ENCODE results near the gene NUP214.
"Not testable (repeated sequence)": the region's sequence is repeated elsewhere in the genome, so short reads cannot be mapped to it uniquely, and the experiment has no call there.

NUP214 gene

DNA sequence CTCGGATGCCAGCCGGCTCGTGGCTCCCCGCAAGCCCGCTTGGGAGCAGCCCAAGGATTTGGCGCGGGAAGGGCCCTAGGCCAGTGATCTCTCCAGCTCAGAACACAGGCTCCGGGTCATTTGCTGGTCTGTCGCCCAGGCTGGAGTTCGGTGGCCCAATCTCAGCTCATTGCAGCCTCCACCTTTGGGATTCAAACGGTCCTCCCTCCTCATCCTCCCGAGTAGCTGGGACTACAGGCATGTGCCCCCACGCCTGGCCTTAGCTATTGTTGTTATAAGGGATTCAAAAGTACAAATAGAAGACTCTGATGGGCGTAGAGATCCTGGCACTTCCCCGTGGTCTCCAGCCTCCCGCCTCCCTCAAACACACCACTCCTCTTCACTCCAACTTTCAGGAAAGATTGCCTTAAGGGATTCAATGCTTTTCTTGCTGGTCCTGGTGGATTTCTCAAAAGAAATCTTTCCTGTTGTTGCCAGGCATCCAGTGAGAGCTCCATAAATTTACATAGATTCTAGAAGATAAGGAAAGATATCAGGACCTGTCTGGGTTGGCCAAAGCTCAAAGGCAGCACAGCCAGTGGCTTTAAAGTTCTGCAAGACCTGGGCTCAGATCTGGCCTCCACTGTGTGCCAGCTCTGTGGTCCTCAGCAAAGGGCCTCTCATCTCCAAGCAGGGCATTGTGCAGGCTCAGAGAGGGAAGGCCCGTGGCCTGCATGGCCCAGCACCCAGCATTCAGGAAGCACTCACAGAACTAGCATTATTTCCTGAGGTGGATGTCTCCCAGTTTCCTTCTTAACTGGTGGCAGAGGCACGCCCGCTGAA is 28.0 kb upstream of the NUP214 start:
- DNase-seq = peak; percentile 27

DNA sequence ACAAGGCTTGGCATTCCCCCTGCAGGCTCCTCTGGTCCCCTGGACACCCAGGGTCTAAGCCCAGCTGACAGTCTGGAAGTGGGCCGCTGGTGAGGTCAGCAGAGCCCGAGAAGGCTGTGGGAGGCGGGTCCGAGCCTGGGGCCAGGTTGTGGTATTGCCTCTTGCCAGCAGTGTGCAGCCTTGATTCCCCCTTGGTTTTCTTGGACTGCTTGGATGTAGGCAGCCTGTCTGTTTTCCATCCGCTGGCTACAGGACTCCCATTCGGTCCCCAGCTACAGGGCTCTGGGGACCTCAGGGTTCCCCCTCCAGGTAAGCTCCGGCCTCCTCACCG is 27.5 kb upstream of the NUP214 start:
- DNase-seq = no peak

GRCh38 chr9:131098391-131099101 is 26.8 kb upstream of the NUP214 start:
- no peak for DNase-seq

DNA sequence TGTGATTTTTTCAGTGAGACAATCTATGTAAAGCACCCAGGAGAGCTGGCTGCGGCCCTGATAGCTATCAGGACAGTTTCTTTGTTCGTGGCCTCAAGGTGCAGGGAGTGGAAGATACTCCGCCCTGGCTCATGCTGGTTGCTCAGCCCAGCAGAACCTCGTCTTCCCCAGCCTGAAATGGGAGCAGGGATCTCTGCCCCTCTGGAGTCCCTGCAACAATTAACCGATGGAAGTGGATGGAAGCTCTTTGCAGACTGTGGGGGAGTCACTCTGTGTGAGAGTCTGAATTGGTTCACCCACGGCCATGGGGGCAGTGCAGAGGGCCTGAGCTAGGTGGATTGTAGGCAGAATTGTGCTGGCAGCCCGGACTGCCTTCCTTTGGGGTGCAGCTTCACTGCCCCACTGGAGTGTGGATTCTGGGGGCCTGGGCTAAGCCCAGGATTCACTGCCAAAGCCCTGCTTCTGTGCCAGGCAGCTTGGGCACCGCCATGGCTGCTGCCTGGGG is 26.2 kb upstream of the NUP214 start:
- DNase-seq = no peak

DNA sequence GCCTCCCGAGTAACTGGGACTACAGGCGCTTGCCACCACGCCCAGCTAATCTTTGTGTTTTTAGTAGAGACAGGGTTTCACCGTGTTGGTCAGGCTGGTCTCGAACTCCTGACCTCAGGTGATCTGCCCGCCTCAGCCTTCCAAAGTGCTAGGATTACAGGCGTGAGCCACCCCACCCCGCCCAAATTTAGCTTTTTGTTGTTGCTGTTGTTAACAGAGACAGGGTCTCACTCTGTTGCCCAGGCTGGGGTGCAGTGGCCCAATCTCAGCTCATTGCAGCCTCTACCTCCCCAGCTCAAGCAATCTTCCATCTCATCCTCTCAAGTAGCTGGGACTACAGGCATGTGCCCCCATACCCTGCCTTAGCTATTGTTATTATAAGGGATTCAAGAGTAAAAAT is 25.5 kb upstream of the NUP214 start:
- not testable (repeated sequence) for DNase-seq

DNA sequence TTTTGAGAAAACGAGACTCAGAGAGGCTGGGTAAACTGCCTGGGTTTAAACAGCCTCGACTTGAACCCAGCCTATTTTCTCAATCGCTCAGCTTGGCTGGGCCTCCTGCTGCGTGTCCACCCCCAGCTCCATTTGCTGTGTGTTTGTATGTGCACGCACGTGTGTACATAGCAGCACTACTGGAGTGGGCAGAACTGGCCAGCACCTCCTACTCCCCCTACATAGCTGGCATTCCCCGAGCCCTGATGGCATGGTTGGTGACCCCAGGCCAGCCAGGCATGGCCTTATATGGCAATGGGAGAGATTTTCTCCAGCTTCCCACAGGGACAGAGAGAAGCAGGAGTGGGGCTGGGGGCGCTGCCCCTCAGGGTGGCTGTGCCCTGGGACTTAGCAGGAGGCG is 24.9 kb upstream of the NUP214 start:
- DNase-seq = no peak

GRCh38 chr9:131101207-131101964 is 24.0 kb upstream of the NUP214 start:
- DNase-seq = no peak

DNA sequence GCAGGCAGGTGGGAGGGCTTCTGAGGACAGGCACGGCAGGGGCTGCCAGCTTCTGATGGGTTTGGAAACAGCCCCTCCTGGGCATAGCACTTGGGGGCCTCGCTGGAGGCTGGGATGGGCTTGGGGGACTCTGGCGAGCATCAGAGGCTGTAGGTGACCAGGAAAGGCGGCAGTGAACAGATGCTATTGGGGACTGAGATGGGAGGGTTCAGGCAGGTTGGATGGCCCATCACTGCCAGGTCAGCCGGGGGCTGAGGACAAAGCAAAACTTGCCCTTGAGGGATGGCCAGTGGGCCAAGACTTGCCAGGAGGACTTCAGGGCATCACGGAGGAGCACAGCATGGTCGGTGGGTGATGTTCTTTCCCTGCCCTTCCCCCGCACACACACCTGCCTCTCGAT is 22.4 kb upstream of the NUP214 start:
- no peak for DNase-seq

DNA sequence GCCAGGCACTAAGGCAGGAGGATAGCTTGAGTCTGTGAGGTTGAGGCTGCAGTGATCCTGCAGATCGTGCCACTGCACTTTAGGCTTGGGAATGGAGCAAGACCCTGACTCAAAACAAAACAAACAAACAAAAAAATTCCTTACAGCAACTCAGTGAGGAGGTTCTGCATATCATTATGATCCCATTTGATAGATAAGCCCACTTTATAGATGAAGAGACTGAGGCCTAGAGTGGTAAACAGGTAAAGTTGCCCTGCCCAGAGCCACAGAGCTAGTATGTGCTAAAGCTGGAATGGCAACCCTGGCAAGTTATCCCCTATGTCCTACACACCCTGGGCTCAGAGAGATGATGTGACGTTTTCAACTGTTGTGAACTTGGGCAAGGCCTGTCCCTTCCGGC is 21.9 kb upstream of the NUP214 start:
- no peak for DNase-seq

- no peak for DNase-seq
Measured at GRCh38 chr9:131104016-131104740, 21.2 kb upstream of the NUP214 start.

DNA sequence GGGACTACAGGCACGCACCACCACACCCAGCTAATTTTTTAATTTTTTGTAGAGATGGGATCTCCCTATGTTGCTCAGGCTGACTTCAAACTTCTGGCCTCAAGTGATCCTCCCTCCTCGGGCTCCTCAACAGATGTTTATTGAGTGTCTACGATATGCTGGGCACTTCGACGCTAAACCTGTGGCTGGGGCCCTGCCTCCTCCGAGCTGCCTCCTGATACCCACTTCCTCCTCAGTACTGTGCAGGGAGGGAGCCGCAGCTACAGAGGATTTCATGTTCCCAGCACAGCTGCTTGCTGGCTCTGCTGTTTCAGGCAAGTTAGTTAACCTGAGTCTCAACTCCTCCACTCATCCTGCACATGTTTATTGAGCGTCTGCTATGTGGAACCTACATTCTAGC is 19.4 kb upstream of the NUP214 start:
- DNase-seq = no peak

GRCh38 chr9:131107760-131108159 is 17.6 kb upstream of the NUP214 start:
- DNase-seq = peak; percentile 48

DNA sequence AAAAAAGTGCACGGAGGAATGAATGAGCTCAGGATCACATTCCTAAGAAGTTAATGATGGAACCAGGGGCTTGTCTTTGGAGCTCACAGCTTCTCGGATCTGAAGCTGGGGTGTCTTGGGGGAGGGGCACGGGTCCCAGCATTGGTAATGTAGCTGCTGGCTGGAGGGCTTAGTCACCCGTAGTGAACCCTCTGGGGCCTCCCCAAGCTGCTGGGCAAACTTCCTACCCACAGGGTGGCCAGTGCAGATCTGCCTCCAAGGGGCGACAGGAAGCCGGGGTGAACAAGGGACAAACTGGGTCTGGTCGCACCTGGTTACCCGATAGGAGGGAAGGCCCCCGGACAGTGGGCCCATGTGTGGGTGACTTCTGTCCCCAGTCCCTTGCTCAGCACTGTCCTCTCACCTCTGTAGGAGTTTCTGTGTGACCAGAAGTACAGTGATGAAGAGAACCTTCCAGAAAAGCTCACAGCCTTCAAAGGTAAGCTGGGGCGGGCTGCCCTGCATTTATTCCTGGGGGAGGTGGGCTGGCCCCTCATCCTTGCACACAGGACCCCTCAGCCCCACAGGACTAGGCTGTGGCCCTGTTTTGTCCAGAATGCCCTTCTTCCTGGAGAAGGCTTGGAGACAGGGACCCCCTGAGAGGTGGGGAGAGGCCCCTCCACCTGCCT is 14.1 kb upstream of the NUP214 start:
- no peak for DNase-seq

- peak; percentile 93 for DNase-seq
Measured at GRCh38 chr9:131111854-131112311, 13.5 kb upstream of the NUP214 start.

DNA sequence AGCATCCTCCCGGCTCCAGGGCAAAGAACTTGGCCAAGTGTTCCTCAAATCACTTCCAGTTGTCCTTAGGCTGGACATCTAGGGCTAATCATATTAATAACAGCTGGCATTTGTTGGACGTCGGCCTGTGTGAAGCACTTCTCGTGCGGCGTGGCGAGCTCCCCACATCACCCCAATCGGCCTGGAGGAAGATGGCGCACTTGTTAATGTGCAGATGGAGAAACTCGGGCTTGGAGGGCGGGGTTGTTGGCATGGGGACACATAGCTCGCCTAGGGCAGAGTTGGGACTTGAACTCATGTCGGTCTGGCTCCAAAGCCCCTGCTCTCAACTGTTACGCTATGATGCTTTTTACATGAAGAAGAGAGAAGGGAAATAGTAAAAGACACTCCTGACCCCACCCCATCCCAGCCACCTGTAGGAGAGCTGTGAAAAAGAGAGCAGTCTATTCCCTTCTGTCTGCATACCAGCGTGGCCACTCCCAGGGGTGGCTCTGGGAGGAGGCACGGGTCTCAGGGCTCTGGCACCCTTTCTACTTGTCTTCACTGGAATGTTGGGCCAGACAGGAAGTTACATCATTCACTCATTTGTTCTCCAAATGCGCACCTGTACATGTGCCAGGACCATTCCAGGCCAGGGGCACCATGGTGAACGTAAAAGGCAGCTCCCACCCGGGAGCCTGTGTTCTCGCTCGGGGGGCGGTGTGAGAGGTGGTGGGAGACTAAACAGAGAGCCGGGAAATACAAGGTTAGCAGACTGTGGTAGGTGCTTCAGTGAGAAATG is 12.8 kb upstream of the NUP214 start:
- DNase-seq = peak; percentile 58

DNA sequence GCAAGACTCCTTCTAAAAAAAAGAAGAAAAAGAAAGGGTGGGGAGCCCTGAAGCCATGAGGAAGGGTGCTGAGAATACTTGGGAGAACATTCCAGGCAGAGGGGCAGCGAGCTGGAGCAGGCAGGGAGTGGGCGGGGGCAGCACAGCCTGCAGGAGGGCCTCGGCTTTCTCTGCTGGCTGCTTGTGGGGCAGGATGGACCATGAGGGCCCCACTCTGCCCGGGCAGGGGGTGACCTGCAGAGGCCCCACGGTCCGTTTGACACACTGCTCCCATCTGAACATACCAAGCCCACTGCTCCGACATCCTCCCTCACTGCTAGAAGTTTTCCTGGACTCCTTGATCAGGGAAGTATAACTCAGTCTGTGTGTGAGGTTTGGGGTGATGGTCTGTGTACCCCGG is 11.7 kb upstream of the NUP214 start:
- no peak for DNase-seq

- DNase-seq = no peak
Measured at GRCh38 chr9:131114084-131114535, 11.3 kb upstream of the NUP214 start.

- not testable (repeated sequence) for DNase-seq
Measured at GRCh38 chr9:131115360-131115742, 10.0 kb upstream of the NUP214 start.

DNA sequence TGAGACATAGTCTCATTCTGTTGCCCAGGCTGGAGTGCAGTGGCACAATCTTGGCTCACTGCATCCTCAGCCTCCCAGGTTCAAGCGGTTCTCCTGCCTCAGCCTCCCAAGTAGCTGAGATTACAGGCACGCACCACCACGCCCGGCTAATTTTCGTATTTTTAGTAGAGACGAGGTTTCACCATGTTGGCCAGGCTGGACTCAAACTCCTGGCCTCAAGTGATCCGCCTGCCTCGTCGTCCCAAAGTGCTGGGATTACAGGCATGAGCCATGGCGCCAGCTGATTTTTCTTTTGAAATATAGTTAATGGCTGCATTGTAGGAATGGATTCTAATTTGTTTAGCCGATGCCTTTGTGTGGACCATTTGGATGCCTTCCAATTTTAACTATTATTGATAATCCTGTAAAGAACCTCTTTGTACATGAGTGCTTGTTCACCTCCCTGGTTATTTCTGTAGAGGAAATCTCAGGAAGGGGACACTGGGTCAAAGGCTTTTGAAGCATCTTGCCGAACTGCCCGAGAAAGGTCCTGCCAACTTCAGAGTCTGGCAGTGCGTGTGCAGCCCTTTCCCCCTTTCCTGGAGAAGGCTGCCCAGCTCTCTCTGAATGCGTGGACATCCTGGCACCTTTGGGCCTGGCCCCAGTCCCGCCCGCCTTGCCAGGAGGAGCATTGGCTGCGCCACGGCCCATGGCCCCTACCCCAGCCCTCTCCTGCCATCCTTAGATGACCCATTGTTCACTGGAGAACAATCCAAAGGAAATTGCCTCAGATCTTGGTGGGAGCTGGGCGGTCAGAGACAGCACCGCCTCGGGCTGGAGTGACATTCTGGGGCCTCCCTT is 8.9 kb upstream of the NUP214 start:
- DNase-seq = peak; percentile 40

- no peak for DNase-seq
Measured at GRCh38 chr9:131117121-131117761, 8.1 kb upstream of the NUP214 start.

Data from midbrain (tissue), 1 donor.